Stimulated activated CD4-positive, alpha-beta T cell treated with anti-CD3 and anti-CD28 coated beads, Interleukin-4, amount 100 ng/mL, for 4 hours (primary cell): ENCODE measurements around the gene CUEDC1.
"Not testable (repeated sequence)": the region's sequence is repeated elsewhere in the genome, so short reads cannot be mapped to it uniquely, and the experiment has no call there.

ENCODE experiments used
- DNase-seq, 2 experiments: peaks; one replicate each; pipeline ENCODE4 v3.0.0-alpha.2; 2020

CUEDC1 gene

DNA sequence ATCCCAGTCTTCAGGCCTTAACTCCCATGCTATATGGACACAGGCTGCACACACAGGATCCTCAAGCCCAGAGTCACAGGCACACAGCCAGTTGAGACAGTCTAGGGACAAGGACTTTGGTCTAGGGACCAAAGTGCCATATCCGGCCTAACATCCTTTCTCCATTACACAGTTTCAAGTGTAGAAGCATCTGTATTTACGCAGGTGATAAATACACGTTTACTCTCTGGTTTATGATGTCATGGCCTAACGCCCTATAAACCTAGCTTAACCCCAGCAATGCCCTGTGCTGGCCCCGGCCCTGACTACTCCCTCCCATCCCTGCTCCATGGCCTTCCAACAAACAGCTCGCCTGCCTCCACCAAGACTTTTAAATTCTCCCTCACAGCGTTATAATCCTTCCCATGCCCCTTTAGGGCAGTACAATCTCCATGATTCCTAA lies 17.1 kb downstream of the CUEDC1 start:
- DNase-seq, result no peak

DNA sequence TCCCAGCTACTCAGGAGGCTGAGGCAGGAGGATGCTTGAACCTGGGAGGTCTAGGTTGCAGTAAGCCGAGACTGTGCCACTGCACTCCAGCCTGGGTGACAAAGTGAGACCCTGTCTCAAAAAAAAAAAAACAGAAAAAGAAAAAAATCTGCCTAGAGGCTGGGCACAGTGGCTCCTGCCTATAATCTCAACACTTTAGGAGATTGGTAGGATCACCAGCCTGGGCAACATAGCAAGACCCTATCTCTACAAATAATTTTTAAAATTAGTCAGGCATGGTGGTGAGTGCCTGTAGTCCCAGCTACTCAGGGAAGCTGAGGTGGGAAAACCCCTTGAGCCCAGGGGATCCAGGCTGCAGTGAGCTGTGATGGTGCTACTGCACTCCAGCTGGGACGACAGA lies 17.7 kb downstream of the CUEDC1 start:
- no peak for DNase-seq

DNA sequence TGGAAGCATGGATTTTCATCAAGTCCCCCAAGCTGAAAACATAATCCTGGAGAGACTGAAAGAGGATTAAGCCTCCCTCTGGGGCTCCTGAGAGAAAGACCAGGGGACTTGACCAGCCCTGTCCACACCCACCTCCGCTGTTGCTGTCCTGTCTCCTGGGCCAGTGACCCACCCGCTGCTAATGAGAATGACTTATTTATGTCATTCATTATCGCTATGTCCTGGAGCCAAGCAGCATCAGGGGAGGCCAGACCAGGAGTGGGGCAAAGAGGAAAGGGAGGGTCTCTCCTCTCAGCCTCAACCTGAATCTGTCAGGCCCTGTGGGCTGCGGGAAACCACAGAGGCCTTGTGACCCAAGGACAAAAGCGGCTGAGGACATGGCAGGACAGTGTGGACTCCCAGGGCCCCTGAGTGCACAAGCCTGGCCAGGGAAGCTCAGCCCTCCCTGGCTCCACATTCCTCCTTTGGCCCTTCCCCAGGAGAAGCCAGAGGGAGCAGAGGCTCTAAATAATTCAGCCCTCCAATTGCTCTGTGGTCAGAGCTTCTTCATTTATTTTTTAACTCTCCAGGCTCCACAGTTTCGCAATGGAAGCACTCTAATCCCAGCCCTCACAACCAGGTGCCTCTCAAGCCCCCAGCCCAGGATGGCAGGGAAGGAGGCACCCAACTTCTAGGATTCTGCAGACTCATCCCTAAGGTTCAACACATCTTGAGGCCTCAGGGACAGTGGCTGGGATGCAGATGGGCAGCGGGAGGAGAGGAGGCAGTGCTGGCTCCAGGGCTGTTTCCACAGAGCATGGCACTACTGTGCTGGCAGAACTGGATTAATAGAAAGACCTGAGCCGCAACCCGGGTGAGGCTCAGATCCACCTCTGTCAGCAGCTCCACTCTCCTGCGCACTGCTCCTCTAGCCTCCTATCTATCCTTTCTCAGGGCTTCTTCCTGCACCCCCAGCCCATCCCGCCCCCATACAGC lies 19.1 kb downstream of the CUEDC1 start:
- DNase-seq, result no peak

DNA sequence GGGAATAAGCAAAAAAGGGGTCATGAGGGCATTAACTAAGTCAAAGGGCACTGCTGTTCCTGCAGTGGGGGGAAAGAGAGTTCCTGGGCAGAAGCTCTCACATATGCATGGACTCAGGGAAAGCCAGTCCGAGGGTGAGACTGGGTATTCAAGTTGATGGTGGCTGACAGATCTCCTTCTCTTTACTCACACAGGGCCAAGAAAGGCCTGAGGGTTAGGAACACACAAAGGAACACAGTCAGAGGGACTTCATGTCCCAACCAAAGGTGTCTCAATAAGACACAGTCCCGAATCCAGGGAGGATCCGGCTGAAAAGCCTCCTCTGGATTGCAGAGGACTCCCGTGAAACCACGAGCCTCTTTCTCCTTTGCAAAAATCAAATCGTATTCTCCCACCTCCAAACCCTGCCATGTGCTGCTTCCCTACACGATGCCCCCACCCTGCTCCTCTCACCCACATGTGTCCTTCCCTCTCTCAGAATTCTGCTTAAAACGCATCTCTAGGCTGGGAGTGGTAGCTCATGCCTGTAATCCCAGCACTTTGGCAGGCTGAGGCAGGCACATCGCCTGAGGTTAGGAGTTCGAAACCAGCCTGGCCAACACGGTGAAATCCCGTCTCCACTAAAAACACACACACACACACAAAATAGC lies 23.6 kb downstream of the CUEDC1 start:
- DNase-seq, result no peak

DNA sequence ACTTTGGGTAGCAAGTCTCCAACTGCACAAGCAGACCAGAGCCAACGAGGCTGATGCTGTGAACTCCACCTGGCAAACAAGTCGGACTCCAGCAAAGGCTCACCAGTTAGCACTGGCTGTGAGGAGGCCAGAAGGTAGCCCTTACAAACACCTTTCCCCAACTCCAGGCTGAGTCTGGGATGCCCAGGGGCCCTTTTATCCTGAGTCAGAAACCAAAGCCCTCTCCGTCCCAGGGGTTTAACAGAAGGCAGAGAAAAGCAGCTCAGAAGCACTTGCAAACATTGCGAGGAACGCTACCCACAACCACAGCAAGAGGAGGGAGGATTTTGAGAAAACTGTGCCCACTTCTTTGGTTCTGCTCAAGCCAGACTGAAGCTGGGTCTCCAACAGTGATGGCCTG lies 25.0 kb downstream of the CUEDC1 start:
- DNase-seq, result no peak

DNA sequence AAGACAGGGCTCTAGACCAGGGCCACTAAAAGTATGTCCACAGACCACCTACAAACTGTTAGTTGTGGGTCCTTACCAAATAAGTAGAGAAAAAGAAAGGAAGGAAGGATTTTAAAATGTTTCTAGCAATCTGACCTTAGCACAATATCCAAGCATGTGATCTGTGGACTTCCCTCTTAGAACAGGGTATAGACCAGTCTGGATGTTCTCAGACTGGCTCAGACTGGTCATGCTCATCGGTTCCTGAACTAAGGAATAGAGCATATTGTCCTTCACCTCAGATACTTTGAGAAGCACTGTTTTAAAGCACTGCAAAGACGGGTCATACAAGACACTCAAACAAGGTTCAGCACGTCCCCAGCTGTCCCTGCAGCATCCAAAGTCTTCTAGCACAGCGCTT lies 25.8 kb downstream of the CUEDC1 start:
- no peak for DNase-seq

DNA sequence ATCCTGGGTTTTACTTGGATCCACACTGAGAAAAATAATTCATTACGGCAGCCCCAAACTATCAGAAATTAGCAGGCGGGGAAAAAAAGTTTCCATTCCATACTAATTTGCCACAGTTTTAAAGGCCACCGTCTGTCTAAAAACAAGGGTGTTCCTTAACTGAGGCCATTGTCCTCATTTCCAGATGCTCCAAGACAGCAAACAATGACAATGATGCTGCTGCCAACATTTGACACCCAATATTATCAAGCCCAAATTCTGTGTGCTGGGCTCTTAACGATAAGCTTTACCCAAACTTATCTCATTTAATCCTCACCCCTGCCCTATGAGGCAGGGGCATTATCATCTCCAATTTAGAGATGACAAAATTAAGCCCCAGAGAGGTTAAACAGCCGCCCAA lies 26.3 kb downstream of the CUEDC1 start:
- no peak for DNase-seq

DNA sequence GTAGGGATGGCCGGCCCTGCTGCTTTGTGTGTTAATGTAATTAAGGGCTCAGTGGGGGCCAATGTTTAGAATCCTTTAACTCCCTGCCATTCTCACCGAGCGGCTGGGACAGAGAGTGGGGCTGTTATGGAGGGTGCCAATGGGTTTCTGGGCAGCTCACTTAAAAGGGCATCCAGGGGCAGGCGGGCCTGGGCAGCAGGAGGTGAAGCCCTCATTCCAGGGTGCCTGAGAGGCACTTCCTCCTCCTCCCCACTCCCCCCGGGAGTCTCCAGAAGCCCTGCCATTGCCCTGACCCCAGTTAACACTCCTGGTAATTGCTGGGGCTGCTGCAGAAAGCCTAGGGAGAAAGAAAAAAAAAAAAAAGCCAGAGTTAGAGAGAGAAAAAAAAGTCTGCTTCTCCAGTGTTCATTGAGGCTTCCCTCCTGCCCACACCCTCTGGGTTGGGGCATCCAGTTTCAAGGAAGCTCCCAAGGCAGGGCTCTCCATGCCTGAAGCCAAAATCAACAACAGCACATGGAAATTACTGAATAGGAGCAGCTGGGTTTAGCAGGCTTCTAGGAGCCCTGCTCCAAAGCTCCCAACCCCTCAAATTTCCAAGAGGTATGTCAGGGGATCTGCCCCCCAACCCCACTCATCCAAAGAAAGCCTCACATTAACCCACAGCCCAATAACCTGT lies 28.0 kb downstream of the CUEDC1 start:
- DNase-seq, result no peak

DNA sequence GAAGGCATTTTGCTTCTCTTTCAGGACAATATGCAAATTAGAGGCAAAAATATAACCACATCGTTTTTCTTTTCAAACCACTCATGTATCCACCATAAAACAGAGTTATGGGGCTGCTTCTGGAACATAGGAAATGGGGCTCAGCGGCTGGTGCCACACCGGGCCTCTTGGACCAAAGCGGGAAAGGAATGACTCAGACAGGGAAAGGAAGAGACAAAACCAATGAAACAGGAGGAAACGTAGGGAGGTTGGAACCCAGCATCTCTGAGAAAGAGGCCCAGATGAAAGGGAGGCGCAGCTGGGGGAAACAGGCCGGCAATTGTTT lies 28.5 kb downstream of the CUEDC1 start:
- DNase-seq, result no peak

DNA sequence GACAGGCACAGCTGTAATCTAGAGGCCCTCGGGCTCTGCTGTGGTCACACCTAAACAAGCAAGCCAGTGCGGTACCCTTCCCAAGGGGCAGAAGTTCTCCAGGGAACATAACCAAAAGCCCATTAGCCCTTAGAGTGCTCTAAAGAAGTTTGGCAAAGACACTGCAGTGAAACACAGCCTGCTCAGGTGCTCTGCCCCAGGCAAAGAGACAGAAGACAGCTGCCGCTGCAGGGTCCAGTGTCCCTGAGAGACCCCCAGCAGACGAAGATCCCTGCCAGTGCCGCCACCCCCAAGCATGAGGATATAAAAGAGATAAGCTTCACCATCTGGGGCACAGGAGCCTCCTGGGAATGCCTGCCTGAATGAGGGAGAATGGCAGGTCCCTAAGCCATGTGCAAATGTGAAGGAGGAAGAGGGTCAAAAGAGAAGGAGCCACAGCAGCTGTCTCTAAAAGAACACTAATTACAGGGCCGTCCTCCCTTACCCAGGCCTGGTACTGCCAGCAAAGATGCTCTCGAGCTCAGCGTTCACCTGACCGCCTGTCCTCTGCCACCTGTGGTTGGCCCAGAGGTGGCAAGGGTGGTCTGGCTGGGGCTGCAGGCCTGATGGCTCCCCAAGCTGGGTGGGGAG lies 29.7 kb downstream of the CUEDC1 start:
- no peak for DNase-seq

DNA sequence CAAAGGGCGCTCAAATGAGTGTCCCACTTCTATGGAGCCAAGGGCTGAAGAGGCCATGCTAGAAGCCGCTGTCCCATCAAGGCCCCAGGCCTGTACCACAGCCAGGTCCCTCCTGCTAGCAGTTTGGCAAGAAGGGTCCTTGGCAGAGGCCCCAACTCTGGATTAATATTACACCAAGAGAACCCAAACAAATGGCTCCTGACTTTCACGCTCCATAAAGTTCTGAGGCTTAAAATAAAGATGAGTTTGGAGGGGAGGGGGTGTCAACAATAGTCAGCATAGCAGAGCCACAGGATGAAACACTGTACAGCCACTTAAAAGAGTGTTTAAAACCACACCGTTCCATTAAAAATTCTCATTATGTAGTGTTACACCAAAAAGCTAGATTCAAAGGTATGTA lies 30.5 kb downstream of the CUEDC1 start:
- DNase-seq, result no peak

DNA sequence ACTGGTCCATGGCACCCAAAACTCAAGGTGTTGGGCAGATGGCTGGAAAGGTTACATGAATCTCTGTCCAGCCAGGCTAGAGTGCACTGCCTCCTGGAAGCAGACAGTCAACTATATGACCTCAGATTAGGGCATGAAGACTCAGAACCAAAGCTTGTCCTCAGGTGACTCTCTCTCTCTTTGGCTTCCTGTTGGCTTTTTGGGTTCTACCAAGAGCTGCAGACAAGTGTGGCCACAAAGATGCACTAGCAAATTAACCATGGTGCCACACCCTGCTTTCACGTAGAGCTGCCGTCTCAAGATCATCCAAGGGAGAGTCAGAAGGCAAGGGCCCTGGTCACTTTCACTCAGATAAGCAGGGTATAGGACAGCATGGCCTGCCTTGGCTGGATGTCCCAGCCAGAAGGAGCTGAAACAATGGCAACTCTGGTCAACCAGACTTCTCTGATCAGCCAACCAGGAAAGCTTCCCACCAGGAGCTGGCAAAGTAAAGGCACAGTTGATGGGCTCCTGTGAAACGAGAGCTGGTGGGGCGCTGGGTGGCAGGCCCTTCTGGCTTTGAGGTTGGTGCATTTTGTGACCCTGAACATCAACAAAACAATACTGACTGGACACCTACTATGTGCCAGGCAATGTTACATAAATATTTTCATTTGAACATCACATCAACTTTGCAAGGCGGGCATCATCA lies 31.9 kb downstream of the CUEDC1 start:
- DNase-seq, result no peak

DNA sequence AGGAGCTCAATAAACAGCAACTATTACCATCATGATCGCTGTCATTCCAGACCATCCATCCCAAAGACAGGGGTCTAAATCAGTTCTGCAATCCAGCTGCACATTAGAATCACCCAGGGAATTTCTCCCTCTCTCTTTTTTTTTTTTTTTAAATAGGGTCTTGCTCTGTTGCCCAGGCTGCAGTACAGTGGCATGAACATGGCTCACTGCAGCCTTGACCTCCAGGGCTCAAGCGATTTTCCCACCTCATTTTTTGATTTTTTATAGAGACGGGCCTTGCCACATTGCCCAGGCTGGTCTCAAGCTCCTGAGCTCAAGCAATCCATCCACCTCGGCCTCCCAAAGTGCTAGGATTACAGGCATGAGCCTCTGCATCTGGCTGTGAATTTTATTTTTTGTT lies 32.5 kb downstream of the CUEDC1 start:
- not testable (repeated sequence) for DNase-seq

DNA sequence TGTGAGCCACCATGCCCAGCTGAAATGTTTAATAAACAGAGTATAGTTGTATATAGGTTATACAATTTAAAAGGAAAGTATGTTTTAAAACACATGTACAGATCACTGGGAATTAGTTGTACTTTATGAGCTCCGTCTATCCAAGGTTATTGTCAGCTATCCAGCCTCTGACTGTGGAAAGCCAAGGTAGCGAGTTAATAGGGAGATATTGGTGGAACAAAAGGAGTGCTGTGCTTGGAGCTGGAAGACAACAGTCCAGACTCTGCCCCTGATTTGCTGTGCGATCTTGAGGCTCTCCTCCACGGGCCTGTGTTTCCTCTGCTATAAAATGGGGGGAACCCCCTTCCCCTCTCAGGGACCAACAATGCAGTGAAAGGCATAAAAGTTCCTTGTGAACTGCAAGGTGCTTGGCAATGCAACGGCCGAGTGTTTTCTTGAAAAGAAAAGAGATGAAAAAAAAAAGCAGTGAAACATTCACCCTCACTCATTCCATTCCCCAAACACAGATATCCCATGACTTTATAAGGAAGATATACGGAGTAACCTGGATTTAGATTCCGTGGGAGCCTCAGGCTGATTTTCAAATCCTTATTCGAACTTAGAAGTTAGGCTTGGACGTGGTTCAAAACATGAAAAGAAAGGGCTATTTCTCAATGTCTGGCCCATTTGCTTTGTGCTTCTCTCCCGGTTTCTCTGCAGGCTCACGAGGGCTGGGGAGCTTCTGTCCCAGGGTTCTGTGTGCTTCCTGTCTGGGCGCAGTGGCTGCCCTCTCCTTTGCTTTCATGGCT lies 34.1 kb downstream of the CUEDC1 start:
- no peak for DNase-seq

DNA sequence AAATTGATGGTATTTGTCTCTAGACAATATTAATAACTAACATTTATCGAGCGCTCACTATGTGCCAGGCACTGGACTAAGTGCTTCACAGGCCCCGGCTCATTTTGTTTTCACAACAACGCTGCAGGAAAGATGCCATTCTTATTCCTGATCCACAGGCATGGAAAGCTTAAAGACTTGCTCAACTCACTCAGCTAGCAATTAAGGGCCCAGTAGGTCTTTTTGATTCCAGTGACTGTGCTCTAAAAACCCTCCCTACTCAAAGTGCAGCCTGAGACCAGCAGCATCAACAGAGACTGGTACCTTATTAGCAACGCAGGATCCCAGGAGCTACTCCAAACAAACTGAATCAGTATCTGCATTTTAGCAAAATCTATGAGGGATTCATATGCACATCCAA lies 35.3 kb downstream of the CUEDC1 start:
- DNase-seq, result no peak

DNA sequence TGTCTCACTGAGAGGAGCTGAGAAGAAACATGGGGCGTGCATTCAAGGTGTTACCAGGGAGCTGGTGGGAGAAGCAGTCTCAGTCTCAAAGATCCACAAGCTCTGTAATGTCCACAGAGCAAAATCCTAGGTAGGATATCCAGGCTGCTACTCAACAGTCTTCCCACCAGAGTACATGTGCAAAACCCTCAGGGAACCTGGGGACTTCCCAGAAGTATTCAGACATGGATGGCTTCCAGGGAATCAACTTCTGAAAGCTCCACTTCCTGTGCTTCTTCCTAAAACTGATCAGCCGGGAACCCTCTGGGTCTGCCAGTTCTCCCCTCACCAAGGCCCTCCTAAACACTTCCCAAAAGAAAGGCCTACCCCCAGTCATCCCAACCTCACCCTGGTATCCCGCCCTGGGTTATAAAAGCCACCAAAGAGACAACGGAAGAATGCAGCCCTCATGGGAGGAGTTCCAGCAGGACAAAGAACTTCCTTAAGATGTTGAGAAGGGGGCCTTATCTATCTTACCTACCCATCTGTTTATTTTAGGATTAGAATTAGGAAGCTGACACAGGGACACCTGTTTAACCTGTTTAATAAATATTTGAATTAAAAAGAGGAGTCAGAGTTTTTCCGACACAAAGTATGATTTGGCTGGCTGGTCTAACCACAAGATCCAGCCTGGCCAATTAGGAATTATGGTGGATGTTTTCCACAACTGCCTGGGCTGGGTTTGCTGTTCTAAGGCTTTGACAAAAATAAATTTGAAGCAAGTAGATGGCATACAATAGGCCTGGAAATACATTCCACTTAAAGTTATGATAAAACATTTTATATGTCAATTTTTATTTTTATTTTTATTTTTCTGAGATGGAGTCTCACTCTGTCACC lies 37.0 kb downstream of the CUEDC1 start:
- no peak for DNase-seq

DNA sequence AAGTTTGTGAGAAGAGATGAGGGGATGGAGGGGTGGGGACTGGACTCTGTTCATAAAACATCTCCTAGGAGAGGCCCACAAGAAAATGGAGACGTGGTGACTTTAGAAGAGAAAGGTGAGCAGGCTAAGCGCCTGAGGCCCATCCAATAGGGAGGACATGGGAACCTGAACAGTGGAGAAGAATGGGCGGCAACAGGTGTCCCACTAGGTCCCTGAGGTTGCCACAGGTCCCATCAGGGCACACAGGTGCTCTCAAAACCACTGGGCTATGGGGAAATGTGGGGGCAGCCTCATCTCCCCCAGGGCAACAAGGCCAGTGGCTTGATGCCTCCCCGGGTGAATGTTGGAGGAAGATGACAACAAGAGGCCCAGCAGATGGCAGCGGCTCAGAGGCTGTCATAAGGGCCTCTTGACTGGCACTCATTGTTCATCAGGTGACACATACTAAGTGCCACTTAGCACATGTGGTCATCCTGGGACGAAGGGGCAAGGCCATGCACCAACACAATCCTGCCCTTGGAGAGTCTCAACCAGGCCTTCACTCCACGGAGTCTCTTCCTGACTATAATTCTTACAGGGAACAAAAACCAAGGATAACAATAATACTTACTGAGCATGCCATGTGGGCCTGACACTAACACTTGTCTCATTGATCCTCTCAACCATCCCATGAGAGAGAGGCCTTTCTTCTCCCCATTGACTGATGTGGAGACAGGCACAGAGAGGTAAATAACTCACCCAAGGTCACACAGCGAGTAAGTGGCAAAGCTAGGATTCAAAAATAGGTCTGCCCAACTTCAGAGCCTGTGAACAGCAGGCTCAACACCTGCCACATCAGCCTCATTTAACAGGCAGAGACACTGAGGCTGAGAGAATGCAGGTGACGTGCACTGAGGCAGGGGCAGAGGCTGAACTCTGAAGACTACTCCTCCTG lies 38.0 kb downstream of the CUEDC1 start:
- peak; percentile 10 to 23 for DNase-seq

DNA sequence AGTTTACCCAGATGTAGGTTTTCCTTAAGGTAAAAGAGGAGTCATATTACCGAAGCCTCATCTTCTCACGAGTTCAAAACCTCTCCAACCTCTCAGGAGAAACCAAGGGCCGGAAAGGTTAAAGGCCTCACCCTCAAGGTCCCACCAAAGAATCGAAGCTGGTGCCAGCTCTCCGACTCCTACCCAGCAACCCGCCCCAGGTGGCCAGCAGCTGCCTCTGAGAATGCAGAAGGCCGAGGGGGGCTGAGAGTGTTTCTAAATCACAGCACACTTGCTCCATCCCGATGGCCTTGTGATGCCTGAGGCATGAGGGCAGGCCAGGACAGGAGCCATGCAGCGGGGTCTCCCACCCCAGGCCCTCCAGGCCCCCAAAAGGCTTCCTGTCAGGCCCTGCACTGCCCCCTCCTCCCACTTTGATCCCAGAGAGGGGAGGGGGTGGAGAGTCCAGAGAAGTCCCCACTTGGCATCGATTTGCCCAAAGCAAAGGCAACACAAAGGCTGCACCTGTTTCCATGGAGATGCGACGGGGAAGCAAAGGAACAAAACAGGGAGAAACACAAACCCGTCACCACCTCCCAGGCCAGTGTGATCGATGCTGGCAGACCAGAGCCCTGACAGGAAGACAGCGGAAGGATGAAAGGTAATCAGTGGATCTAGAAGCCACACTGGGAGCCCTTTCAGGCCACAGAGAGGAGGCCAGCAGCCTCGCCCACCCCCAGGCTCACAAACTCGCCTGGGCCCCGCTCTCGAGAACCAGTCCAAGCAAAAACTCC lies 39.0 kb downstream of the CUEDC1 start:
- no peak for DNase-seq

DNA sequence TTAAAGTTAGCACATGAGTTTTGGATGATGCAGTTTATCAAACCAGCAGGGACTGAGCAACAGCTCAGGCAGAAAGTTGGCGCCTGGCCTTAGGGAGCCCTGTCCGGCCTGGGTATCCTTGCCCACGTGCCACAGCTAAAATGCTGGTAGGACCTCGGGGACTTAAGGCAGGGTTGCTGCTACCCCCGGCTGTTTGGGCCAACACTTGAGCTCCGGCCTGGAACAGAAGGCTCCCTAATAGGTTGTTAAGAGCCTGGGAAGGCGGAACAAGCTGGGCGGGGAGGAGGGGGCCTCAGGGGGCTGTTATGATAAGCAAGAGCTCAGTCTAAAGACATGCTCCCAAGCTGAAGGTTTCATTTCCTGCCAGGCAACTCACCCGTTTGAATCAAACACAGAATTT lies 39.7 kb downstream of the CUEDC1 start:
- DNase-seq, result no peak
